Memory B cell (primary cell): ENCODE measurements around the gene TTLL11.

Experiments used
- ATAC-seq: fragments of 150-1000 bp; cut with Tn5 transposase; 2 replicates; pipeline ENCODE4 v1.10.0; 2021; ENCODE audit warnings: low read depth, mild to moderate bottlenecking, moderate library complexity
- DNase-seq, 2 donors: peaks; one replicate each; pipeline ENCODE4 v3.0.0; 2022; ENCODE audit warnings: low spot score in 2 of 2
- H3K27ac Mint-ChIP-seq: one replicate; pipeline ENCODE4 v1.8.0; 2022; ENCODE audit warnings: mild to moderate bottlenecking, moderate library complexity, mixed read lengths
- H3K27me3 Mint-ChIP-seq: one replicate; pipeline ENCODE4 v1.8.0; 2022; ENCODE audit warnings: mixed read lengths
- H3K36me3 Mint-ChIP-seq: one replicate; pipeline ENCODE4 v1.8.0; 2022; ENCODE audit warnings: mild to moderate bottlenecking, mixed read lengths
- H3K4me1 Mint-ChIP-seq: one replicate; pipeline ENCODE4 v1.8.0; 2022; ENCODE audit warnings: mixed read lengths
- H3K4me3 Mint-ChIP-seq: one replicate; pipeline ENCODE4 v1.8.0; 2022; ENCODE audit warnings: mild to moderate bottlenecking, moderate library complexity, mixed read lengths
- H3K9me3 Mint-ChIP-seq: one replicate; pipeline ENCODE4 v1.8.0; 2022; ENCODE audit warnings: mixed read lengths

TTLL11 gene

GRCh38 chr9:121876658-121877271, 216.3 kb downstream of the TTLL11 start:
- Mint-ChIP-seq H3K9me3 (no peaks in the 10 kb centered on the region), H3K4me1 (no peaks in the 10 kb centered on the region), H3K36me3 (no peaks in the 10 kb centered on the region), H3K4me3 (no peak overlapping the region), H3K27ac (no peak overlapping the region), H3K27me3 (no peaks in the 10 kb centered on the region)
- ATAC-seq (no peak), DNase-seq (no peak)

GRCh38 chr9:121876255-121876654, 216.9 kb downstream of the TTLL11 start:
- H3K4me1 Mint-ChIP-seq, result no peaks in the 10 kb centered on the region
- no peaks in the 10 kb centered on the region for H3K9me3 Mint-ChIP-seq
- H3K27me3 Mint-ChIP-seq, result no peaks in the 10 kb centered on the region
- no peaks in the 10 kb centered on the region for H3K36me3 Mint-ChIP-seq
- DNase-seq, result no peak
- no peak overlapping the region for H3K4me3 Mint-ChIP-seq
- no peak for ATAC-seq
- no peak overlapping the region for H3K27ac Mint-ChIP-seq

- DNase-seq (no peak), ATAC-seq (no peak)
- Mint-ChIP-seq H3K36me3 (no peaks in the 10 kb centered on the region), H3K9me3 (no peaks in the 10 kb centered on the region), H3K27ac (no peak overlapping the region), H3K4me1 (no peaks in the 10 kb centered on the region), H3K4me3 (no peak overlapping the region), H3K27me3 (no peaks in the 10 kb centered on the region)
Measured at GRCh38 chr9:121874524-121874923, 218.6 kb downstream of the TTLL11 start.

GRCh38 chr9:121871431-121872025, 221.6 kb downstream of the TTLL11 start:
- no peak for DNase-seq
- Mint-ChIP-seq H3K27me3 (no peaks in the 10 kb centered on the region), H3K9me3 (peaks cover 2% of the 10 kb centered on the region), H3K4me1 (no peaks in the 10 kb centered on the region), H3K27ac (no peak overlapping the region), H3K4me3 (no peak overlapping the region), H3K36me3 (peaks cover 3% of the 10 kb centered on the region)
- ATAC-seq, result no peak

GRCh38 chr9:121870271-121870670, 222.8 kb downstream of the TTLL11 start:
- Mint-ChIP-seq H3K4me3 (no peak overlapping the region), H3K27me3 (no peaks in the 10 kb centered on the region), H3K4me1 (no peaks in the 10 kb centered on the region), H3K27ac (no peak overlapping the region), H3K36me3 (peaks cover 3% of the 10 kb centered on the region), H3K9me3 (peaks cover 2% of the 10 kb centered on the region)
- ATAC-seq (no peak), DNase-seq (no peak)

GRCh38 chr9:121868626-121869025, 224.5 kb downstream of the TTLL11 start:
- H3K9me3 Mint-ChIP-seq, result peaks cover 2% of the 10 kb centered on the region
- peaks cover 3% of the 10 kb centered on the region for H3K36me3 Mint-ChIP-seq
- H3K4me1 Mint-ChIP-seq, result no peaks in the 10 kb centered on the region
- H3K4me3 Mint-ChIP-seq, result no peak overlapping the region
- DNase-seq (no peak), ATAC-seq (no peak)
- no peak overlapping the region for H3K27ac Mint-ChIP-seq
- no peaks in the 10 kb centered on the region for H3K27me3 Mint-ChIP-seq

- Mint-ChIP-seq H3K4me1 (no peaks in the 10 kb centered on the region), H3K4me3 (no peak overlapping the region), H3K9me3 (peaks cover 2% of the 10 kb centered on the region), H3K27me3 (peaks cover 2% of the 10 kb centered on the region), H3K27ac (no peak overlapping the region), H3K36me3 (peaks cover 3% of the 10 kb centered on the region)
- DNase-seq (no peak), ATAC-seq (no peak)
Measured at GRCh38 chr9:121866927-121867326, 226.2 kb downstream of the TTLL11 start.

GRCh38 chr9:121865884-121866283, 227.2 kb downstream of the TTLL11 start:
- Mint-ChIP-seq H3K4me1 (no peaks in the 10 kb centered on the region), H3K36me3 (peaks cover 3% of the 10 kb centered on the region), H3K27me3 (peaks cover 2% of the 10 kb centered on the region), H3K9me3 (peaks cover 2% of the 10 kb centered on the region), H3K4me3 (no peak overlapping the region), H3K27ac (no peak overlapping the region)
- no peak for DNase-seq
- no peak for ATAC-seq

- Mint-ChIP-seq H3K9me3 (peaks cover 2% of the 10 kb centered on the region), H3K4me3 (no peak overlapping the region), H3K27me3 (peaks cover 2% of the 10 kb centered on the region), H3K4me1 (no peaks in the 10 kb centered on the region), H3K36me3 (peaks cover 3% of the 10 kb centered on the region), H3K27ac (no peak overlapping the region)
- ATAC-seq (no peak), DNase-seq (no peak)
Measured at GRCh38 chr9:121865060-121865459, 228.0 kb downstream of the TTLL11 start.

- no peak for ATAC-seq
- peaks cover 2% of the 10 kb centered on the region for H3K9me3 Mint-ChIP-seq
- H3K4me1 Mint-ChIP-seq, result peaks cover 6% of the 10 kb centered on the region
Measured at GRCh38 chr9:121863955-121864354, 229.2 kb downstream of the TTLL11 start.

GRCh38 chr9:121862371-121863332, 230.5 kb downstream of the TTLL11 start:
- Mint-ChIP-seq H3K27me3 (peaks cover 2% of the 10 kb centered on the region), H3K36me3 (no peaks in the 10 kb centered on the region), H3K9me3 (no peaks in the 10 kb centered on the region), H3K4me1 (peaks cover 8% of the 10 kb centered on the region), H3K27ac (no peak overlapping the region), H3K4me3 (no peak overlapping the region)
- no peak for DNase-seq
- ATAC-seq, result no peak

More at GRCh38 chr9:121863955-121864354, 229.2 kb downstream of the TTLL11 start:
- Mint-ChIP-seq H3K27me3 (peaks cover 2% of the 10 kb centered on the region), H3K4me3 (no peak overlapping the region), H3K36me3 (peaks cover 3% of the 10 kb centered on the region), H3K27ac (no peak overlapping the region)
- no peak for DNase-seq

- DNase-seq (no peak), ATAC-seq (no peak)
- Mint-ChIP-seq H3K36me3 (no peaks in the 10 kb centered on the region), H3K9me3 (no peaks in the 10 kb centered on the region), H3K4me1 (peaks cover 8% of the 10 kb centered on the region), H3K4me3 (no peak overlapping the region), H3K27ac (no peak overlapping the region), H3K27me3 (peaks cover 2% of the 10 kb centered on the region)
Measured at GRCh38 chr9:121861501-121862180, 231.5 kb downstream of the TTLL11 start.

- Mint-ChIP-seq H3K4me3 (no peak overlapping the region), H3K27ac (no peak overlapping the region), H3K9me3 (no peaks in the 10 kb centered on the region), H3K4me1 (peaks cover 8% of the 10 kb centered on the region), H3K27me3 (peaks cover 2% of the 10 kb centered on the region), H3K36me3 (no peaks in the 10 kb centered on the region)
- DNase-seq (no peak), ATAC-seq (no peak)
Measured at GRCh38 chr9:121860744-121861143, 232.4 kb downstream of the TTLL11 start.

GRCh38 chr9:121860213-121860612, 232.9 kb downstream of the TTLL11 start:
- H3K4me3 Mint-ChIP-seq, result no peak overlapping the region
- ATAC-seq, result no peak
- H3K27ac Mint-ChIP-seq, result no peak overlapping the region
- no peaks in the 10 kb centered on the region for H3K9me3 Mint-ChIP-seq
- H3K4me1 Mint-ChIP-seq, result peaks cover 8% of the 10 kb centered on the region
- no peaks in the 10 kb centered on the region for H3K36me3 Mint-ChIP-seq
- no peak for DNase-seq
- H3K27me3 Mint-ChIP-seq, result peaks cover 2% of the 10 kb centered on the region
